CD8-positive, alpha-beta memory T cell (primary cell): ENCODE data around the gene C19orf67. TPM values are rescaled to one million over a fixed set of nuclear protein-coding genes. Genes with fewer than 3 reads are reported as not detected.
"Not testable (repeated sequence)": the region's sequence is repeated elsewhere in the genome, so short reads cannot be mapped to it uniquely, and the experiment has no call there.

Source experiments
- CTCF ChIA-PET: fragments of 350-600 bp; sonication (Branson Sonifier 250); formaldehyde crosslinking; loops from one replicate; lab custom pipeline; 2021; ENCODE audit warnings: antibody characterized with exemption; lab: Charles Lee
- POLR2A ChIA-PET: fragments of 350-600 bp; sonication (Branson Sonifier 250); formaldehyde crosslinking; loops from one replicate; lab custom pipeline; 2021; ENCODE audit warnings: antibody characterized with exemption; lab: Charles Lee
- DNase-seq, 5 donors: peaks; one replicate each; pipeline versions ENCODE4 v3.0.0 to v3.0.0-alpha.2; 2020 to 2022; ENCODE audit warnings: mixed read lengths in 1 of 5
- H3K27ac ChIP-seq: one replicate; pipeline ENCODE4 v1.7.0; 2013; ENCODE audit warnings: low read depth, mild to moderate bottlenecking, low read length, moderate library complexity
- H3K27me3 ChIP-seq: 2 replicates; pipeline ENCODE4 v1.7.0; 2013; ENCODE audit warnings: low read length, mild to moderate bottlenecking; ENCODE audit not compliant: insufficient read depth, poor library complexity, severe bottlenecking
- H3K36me3 ChIP-seq: 2 replicates; pipeline ENCODE4 v1.7.0; 2013; ENCODE audit warnings: mild to moderate bottlenecking, low read length, moderate library complexity; ENCODE audit not compliant: insufficient read depth
- H3K4me1 ChIP-seq: 2 replicates; pipeline ENCODE4 v1.7.0; 2013; ENCODE audit warnings: mild to moderate bottlenecking, low read length, moderate library complexity; ENCODE audit not compliant: insufficient read depth
- H3K4me3 ChIP-seq: 2 replicates; pipeline ENCODE4 v1.7.0; 2013; ENCODE audit warnings: mild to moderate bottlenecking, low read length
- H3K9me3 ChIP-seq: 2 replicates; pipeline ENCODE4 v1.7.0; 2013; ENCODE audit warnings: mild to moderate bottlenecking, low read length
- H3K27ac Mint-ChIP-seq, 8 donors: one replicate each; pipeline ENCODE4 v1.8.0; 2020 to 2021; ENCODE audit warnings: mixed read lengths in 8 of 8, mild to moderate bottlenecking in 6 of 8, inconsistent platforms in 3 of 8, moderate library complexity in 3 of 8
- H3K27me3 Mint-ChIP-seq, 2 donors: one replicate each; pipeline ENCODE4 v1.8.0; 2020 to 2021; ENCODE audit warnings: mixed read lengths in 2 of 2, mild to moderate bottlenecking in 1 of 2, moderate library complexity in 1 of 2
- H3K36me3 Mint-ChIP-seq, 3 donors: one replicate each; pipeline ENCODE4 v1.8.0; 2020 to 2021; ENCODE audit warnings: mixed read lengths in 3 of 3, inconsistent platforms in 1 of 3, mild to moderate bottlenecking in 1 of 3
- H3K4me1 Mint-ChIP-seq, 3 donors: one replicate each; pipeline ENCODE4 v1.8.0; 2020 to 2021; ENCODE audit warnings: mixed read lengths in 3 of 3, inconsistent platforms in 1 of 3, mild to moderate bottlenecking in 1 of 3
- H3K4me3 Mint-ChIP-seq, 7 donors: one replicate each; pipeline ENCODE4 v1.8.0; 2020 to 2021; ENCODE audit warnings: mixed read lengths in 7 of 7, mild to moderate bottlenecking in 6 of 7, moderate library complexity in 4 of 7, inconsistent platforms in 2 of 7
- H3K9me3 Mint-ChIP-seq, 5 donors: one replicate each; pipeline ENCODE4 v1.8.0; 2020 to 2022; ENCODE audit warnings: mixed read lengths in 5 of 5, mild to moderate bottlenecking in 3 of 5, moderate library complexity in 2 of 5, inconsistent platforms in 1 of 5
- polyA plus RNA-seq: library from polyadenylated mRNA; unstranded; fragments of 300-500 nt; fragmentation: Illumina TruSeq; gene quantifications from one replicate; pipeline ENCODE4 v1.2.3, GENCODE V29; 2021
- total RNA-seq, 2 experiments: library from RNA; stranded (reverse); gene quantifications; one replicate each; pipeline ENCODE4 v1.2.3, GENCODE V29; 2021

Gene C19orf67
- total and polyA plus RNA-seq, 3 experiments from 2014 or later = 0.42 TPM; not detected in 2

DNA sequence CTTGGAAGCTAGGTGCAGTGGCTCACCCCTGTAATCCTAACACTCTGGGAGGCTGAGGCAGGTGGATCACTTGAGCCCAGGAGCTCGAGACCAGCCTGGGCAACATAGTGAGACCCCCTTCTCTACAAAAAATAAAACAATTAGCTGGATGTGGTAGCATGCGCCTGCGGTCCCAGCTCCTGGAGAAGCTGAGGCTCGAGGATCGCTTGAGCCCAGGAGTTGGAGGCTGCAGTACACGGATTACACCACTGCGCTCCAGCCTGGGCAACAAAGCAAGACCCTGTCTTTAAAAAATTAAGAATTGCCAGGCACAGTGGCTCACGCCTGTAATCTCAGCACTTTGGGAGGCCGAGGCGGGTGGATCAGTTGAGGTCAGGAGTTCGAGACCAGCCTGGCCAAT is 34.6 kb downstream of the C19orf67 start:
- H3K9me3 Mint-ChIP-seq, H3K4me3 ChIP-seq, H3K4me1 ChIP-seq, DNase-seq, H3K4me3 Mint-ChIP-seq, H3K27me3 Mint-ChIP-seq, POLR2A ChIA-PET, H3K4me1 Mint-ChIP-seq, H3K9me3 ChIP-seq, H3K27ac ChIP-seq, H3K27me3 ChIP-seq: not testable (repeated sequence)
- CTCF ChIA-PET = interaction anchor here (1.2 to 4.5 kb wide), 3 partner anchors 8 to 19 kb away, joined by 4 to 35 read pairs (median 11); no protein-coding TSS in a partner anchor
- peak overlapping the region in 1 of 8 donors; percentile 29 for H3K27ac Mint-ChIP-seq
- peaks cover 30% of the 10 kb centered on the region for H3K36me3 ChIP-seq
- H3K36me3 Mint-ChIP-seq = peaks cover 8 to 57% (median 14%) of the 10 kb centered on the region in 3 donors

DNA sequence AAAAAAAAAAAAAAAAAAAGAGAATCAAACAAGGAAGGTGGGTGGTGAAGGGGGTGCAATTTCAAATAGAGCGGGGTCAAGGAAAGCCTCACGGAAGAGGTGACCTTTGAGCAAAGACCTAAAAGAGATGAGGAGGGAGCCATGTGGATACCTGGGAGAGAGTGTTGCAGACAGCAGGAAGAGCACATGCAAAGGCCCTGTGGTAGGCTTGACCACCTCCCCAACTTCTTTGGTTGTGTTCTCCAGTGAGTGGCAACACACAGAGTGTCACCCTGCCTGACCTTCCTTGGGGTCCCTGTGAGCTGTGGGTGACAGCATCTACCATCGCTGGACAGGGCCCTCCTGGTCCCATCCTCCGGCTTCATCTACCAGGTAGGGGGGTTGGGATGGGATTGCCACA is 35.1 kb downstream of the C19orf67 start:
- POLR2A ChIA-PET = no interaction called here

DNA sequence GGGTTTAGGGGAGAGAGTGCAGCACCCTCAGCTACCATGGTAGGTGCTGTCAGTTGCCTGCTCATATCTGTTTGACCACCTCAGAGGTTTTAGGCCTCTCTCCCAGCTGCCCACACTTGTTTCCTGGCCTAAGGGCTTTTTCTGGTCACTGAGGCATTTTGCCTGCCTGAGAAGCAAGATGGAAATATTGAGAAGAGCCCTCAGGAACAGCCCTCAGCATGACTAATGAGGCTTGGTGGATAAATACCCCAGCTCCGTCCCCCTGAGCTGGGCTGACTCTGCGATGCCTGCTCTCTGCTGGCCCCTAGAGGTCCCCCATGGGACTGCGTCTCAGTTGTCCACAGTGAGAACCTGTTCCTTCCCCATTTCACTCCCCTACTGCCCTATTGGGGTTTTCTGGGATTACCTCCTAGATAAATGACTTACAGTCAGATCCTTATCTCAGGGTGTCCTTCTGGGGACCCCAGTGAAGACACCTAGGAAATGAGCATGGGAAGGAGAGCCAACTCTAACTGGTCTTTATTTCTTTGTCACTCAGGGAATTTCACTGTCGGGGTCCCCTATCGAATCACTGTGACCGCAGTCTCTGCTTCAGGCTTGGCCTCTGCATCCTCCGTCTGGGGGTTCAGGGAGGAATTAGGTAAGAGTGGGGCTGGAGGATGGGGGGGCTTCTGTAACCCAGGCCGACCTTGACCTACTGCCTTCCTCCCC is 37.0 kb downstream of the C19orf67 start:
- H3K27ac Mint-ChIP-seq = peak overlapping the region; percentile 13 to 87 (median 76)
- H3K36me3 Mint-ChIP-seq = peaks cover 8 to 64% (median 14%) of the 10 kb centered on the region in 3 donors
- H3K4me1 Mint-ChIP-seq = peaks cover 0 to 9% (median 1%) of the 10 kb centered on the region in 3 donors
- Histone ChIP-seq H3K27ac (no peak overlapping the region), H3K36me3 (peaks cover 30% of the 10 kb centered on the region), H3K4me3 (no peak overlapping the region), H3K4me1 (no peaks in the 10 kb centered on the region), H3K9me3 (no peaks in the 10 kb centered on the region), H3K27me3 (no peaks in the 10 kb centered on the region)
- no peak overlapping the region for H3K4me3 Mint-ChIP-seq
- DNase-seq = peak; percentile 51 to 82 (median 66)
- H3K27me3 Mint-ChIP-seq = no peaks in the 10 kb centered on the region
- CTCF ChIA-PET = interaction anchor here (0.6 to 4.5 kb wide), 29 partner anchors 9 to 169 kb away, joined by 3 to 35 read pairs (median 4); partner anchors contain the start of genes IL27RA, MISP3 and RFX1
- POLR2A ChIA-PET = interaction anchor here (0.7 to 1.2 kb wide), 2 partner anchors 17 to 333 kb away, joined by 5 to 8 read pairs; partner anchors contain the start of gene IL27RA
- no peaks in the 10 kb centered on the region for H3K9me3 Mint-ChIP-seq

More for the DNA sequence above, 35.1 kb downstream of the C19orf67 start:
- H3K36me3 Mint-ChIP-seq = peaks cover 8 to 61% (median 14%) of the 10 kb centered on the region in 3 donors
- no peaks in the 10 kb centered on the region for H3K27me3 ChIP-seq
- H3K27ac Mint-ChIP-seq = peak overlapping the region in 1 of 8 donors; percentile 74
- no peak for DNase-seq
- H3K27ac ChIP-seq = no peak overlapping the region
- H3K36me3 ChIP-seq = peaks cover 30% of the 10 kb centered on the region
- H3K27me3 Mint-ChIP-seq = no peaks in the 10 kb centered on the region
- peaks cover 0 to 9% (median 3%) of the 10 kb centered on the region in 3 donors for H3K4me1 Mint-ChIP-seq
- no peaks in the 10 kb centered on the region for H3K9me3 Mint-ChIP-seq
- no peaks in the 10 kb centered on the region for H3K9me3 ChIP-seq
- H3K4me3 ChIP-seq = no peak overlapping the region
- CTCF ChIA-PET = interaction anchor here (0.7 to 4.5 kb wide), 4 partner anchors 8 to 182 kb away, joined by 3 to 35 read pairs (median 8); no protein-coding TSS in a partner anchor
- no peaks in the 10 kb centered on the region for H3K4me1 ChIP-seq
- no peak overlapping the region for H3K4me3 Mint-ChIP-seq

DNA sequence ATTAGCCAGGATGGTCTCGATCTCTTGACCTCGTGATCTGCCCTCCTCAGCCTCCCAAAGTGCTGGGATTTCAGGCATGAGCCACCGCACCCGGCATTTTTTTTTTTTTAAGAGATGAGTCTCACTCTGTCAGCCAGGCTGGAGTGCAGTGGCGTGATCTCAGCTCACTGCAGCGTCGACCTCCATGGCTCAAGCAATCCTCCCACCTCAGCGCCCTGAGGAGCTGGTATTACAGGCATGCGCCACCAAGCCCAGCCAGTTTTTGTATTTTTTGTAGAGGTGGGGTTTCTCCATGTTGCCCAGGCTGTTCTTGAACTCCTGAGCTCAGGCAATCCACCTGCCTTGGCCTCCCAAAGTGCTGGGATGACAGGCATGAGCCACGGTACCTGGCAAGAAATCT is 37.7 kb downstream of the C19orf67 start:
- CTCF ChIA-PET = interaction anchor here (0.6 to 4.5 kb wide), 28 partner anchors 9 to 168 kb away, joined by 3 to 35 read pairs (median 4); partner anchors contain the start of genes IL27RA, MISP3 and RFX1
- not testable (repeated sequence) for H3K9me3 Mint-ChIP-seq, H3K4me3 Mint-ChIP-seq, DNase-seq, H3K27ac ChIP-seq, H3K4me1 ChIP-seq, H3K4me3 ChIP-seq, H3K27me3 ChIP-seq, H3K27ac Mint-ChIP-seq, H3K27me3 Mint-ChIP-seq, H3K9me3 ChIP-seq
- POLR2A ChIA-PET = interaction anchor here (0.7 to 1.2 kb wide), 4 partner anchors 8 to 509 kb away, joined by 4 to 5 read pairs (median 4); partner anchors contain the start of gene IL27RA
- peaks cover 30% of the 10 kb centered on the region for H3K36me3 ChIP-seq
- Mint-ChIP-seq H3K36me3 (peaks cover 10 to 66% (median 18%) of the 10 kb centered on the region in 3 donors), H3K4me1 (peaks cover 4 to 12% (median 4%) of the 10 kb centered on the region in 3 donors)

DNA sequence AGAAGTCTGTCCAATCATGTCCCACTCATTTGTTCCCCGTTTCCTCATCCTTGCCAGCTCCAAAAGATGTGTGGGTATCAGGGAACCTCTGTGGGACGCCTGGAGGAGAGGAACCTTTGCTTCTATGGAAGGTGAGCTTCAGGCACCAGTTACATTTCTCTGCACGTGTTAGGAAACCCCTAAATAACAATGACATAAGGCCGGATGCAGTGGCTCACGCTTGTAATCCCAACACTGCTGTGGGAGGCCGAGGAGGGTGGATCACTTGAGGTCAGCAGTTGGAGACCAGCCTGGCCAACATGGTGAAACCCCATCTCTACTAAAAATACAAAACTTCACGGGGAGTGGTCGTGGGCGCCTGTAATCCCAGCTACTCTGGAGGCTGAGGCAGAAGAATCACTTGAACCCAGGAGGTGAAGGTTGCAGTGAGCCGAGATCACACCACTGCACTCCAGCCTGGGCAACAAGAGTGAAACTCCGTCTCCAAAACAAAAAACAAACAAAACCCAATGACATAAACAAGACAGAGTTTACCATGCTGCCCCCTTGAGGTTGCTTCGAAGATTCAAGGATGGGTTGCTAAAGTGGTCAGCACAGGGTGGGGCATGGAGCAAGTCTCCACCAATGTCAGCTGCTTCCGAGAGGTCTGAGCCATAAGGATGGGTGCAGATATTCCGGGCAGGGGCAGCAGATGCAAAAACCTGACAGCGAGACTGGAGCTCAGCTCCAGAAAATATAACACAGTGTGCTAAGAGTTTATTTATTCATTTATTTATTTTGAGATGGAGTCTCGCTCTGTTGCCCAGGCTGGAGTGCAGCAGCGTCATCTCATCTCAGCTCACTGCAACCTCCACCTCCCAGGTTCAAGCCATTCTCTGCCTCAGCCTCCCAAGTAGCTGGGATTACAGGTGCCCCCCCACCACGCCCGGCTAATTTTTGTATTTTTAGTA is 42.6 kb downstream of the C19orf67 start:
- not testable (repeated sequence) for H3K27me3 Mint-ChIP-seq, H3K4me1 ChIP-seq, H3K9me3 ChIP-seq, H3K4me3 ChIP-seq, H3K9me3 Mint-ChIP-seq, H3K27me3 ChIP-seq
- H3K27ac Mint-ChIP-seq = peak overlapping the region; percentile 88 to 96 (median 94)
- POLR2A ChIA-PET = interaction anchor here (2.0 kb wide), 1 partner anchor 11 kb away, joined by 6 read pairs; the partner anchor contains the start of gene IL27RA
- peak overlapping the region in 3 of 7 donors; percentile 8 to 61 (median 17) for H3K4me3 Mint-ChIP-seq
- peak; percentile 19 to 63 (median 35) for DNase-seq
- peaks cover 13 to 18% (median 17%) of the 10 kb centered on the region in 3 donors for H3K4me1 Mint-ChIP-seq
- peaks cover 3 to 68% (median 7%) of the 10 kb centered on the region in 3 donors for H3K36me3 Mint-ChIP-seq
- H3K27ac ChIP-seq = peak overlapping the region; percentile 60
- H3K36me3 ChIP-seq = peaks cover 31% of the 10 kb centered on the region
- CTCF ChIA-PET = interaction anchor here (0.6 to 2.7 kb wide), 12 partner anchors 8 to 306 kb away, joined by 3 to 22 read pairs (median 4); no protein-coding TSS in a partner anchor

DNA sequence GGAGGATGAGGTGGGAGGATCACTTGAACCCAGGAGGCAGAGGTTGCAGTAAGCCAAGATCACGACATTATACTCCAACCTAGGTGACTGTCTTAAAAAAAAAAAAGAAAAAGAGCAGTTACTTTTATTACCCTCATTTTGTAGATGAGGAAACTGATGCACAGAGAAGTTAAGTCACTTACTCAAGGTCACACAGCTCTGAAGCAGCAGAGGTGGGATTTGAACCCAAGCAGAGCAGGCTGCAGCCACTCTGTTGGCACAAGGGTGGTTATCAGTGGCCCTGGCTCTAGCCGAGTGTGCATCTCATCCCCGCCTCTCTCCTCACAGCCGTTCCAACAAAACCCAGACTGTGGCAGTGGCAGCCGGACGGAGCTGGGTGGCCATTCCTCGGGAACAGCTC is 46.4 kb downstream of the C19orf67 start:
- Mint-ChIP-seq H3K4me1 (peaks cover 19 to 32% (median 29%) of the 10 kb centered on the region in 3 donors), H3K27me3 (no peaks in the 10 kb centered on the region), H3K4me3 (no peak overlapping the region), H3K9me3 (no peaks in the 10 kb centered on the region), H3K36me3 (peaks cover 6 to 63% (median 7%) of the 10 kb centered on the region in 3 donors), H3K27ac (peak overlapping the region in 2 of 8 donors; percentile 23 to 74)
- DNase-seq = no peak
- no peaks in the 10 kb centered on the region for H3K9me3 ChIP-seq
- no peak overlapping the region for H3K27ac ChIP-seq
- peaks cover 31% of the 10 kb centered on the region for H3K36me3 ChIP-seq
- no peak overlapping the region for H3K4me3 ChIP-seq
- no peaks in the 10 kb centered on the region for H3K27me3 ChIP-seq
- CTCF ChIA-PET = interaction anchor here (1.3 kb wide), 1 partner anchor 9 kb away, joined by 4 read pairs; no protein-coding TSS in a partner anchor
- POLR2A ChIA-PET = no interaction called here
- peaks cover 7% of the 10 kb centered on the region for H3K4me1 ChIP-seq

DNA sequence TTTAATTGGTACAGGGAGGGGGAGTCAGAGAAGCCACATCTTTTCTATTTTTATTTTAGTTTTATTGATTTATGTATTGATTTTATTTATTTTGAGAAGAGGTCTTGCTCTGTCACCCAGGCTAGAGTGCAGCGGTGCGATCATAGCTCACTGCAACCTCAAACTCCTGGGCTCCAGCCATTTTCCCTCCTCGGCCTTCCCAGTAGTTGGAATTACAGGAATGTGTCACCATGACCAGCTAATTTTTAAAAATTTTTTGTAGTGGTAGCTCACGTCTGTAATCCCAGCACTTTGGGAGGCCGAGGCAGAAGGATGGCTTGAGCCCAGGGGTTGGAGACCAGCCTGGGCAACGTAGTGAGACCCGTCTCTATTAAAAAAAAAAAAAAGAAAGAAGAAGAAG is 49.9 kb downstream of the C19orf67 start:
- peaks cover 3 to 55% (median 5%) of the 10 kb centered on the region in 3 donors for H3K36me3 Mint-ChIP-seq
- peaks cover 22 to 39% (median 36%) of the 10 kb centered on the region in 3 donors for H3K4me1 Mint-ChIP-seq
- DNase-seq = no peak
- POLR2A ChIA-PET = interaction anchor here (0.6 to 0.7 kb wide), 3 partner anchors 77 to 209 kb away, joined by 3 to 4 read pairs (median 3); no protein-coding TSS in a partner anchor
- peak overlapping the region in 1 of 8 donors; percentile 26 for H3K27ac Mint-ChIP-seq
- H3K9me3 Mint-ChIP-seq = no peaks in the 10 kb centered on the region
- Histone ChIP-seq H3K4me1 (peaks cover 18% of the 10 kb centered on the region), H3K9me3 (no peaks in the 10 kb centered on the region), H3K27me3 (no peaks in the 10 kb centered on the region), H3K4me3 (no peak overlapping the region), H3K27ac (no peak overlapping the region), H3K36me3 (peaks cover 18% of the 10 kb centered on the region)
- H3K27me3 Mint-ChIP-seq = no peaks in the 10 kb centered on the region
- CTCF ChIA-PET = interaction anchor here (1.0 to 1.6 kb wide), 2 partner anchors 13 to 132 kb away, joined by 3 read pairs; no protein-coding TSS in a partner anchor
- peak overlapping the region in 1 of 7 donors; percentile 44 for H3K4me3 Mint-ChIP-seq
